Stimulated activated effector memory CD8-positive, alpha-beta T cell treated with anti-CD3 and anti-CD28 coated beads, Interleukin-12 subunit alpha, Interleukin-12 subunit beta, amount 100 ng/mL, for 72 hours (primary cell): Measurements from ENCODE around the gene ZSCAN1.

ENCODE experiments used
- ATAC-seq: fragments of 150-1000 bp; cut with Tn5 transposase; 2 replicates; pipeline ENCODE4 v1.10.0; 2021
- DNase-seq, 2 donors: peaks; one replicate each; pipeline ENCODE4 v3.0.0; 2021 to 2022; ENCODE audit warnings: low spot score in 2 of 2
- H3K27ac Mint-ChIP-seq: one replicate; pipeline ENCODE4 v1.8.0; 2022; ENCODE audit warnings: mild to moderate bottlenecking, mixed read lengths
- H3K36me3 Mint-ChIP-seq: one replicate; pipeline ENCODE4 v1.8.0; 2022; ENCODE audit warnings: mild to moderate bottlenecking, mixed read lengths
- H3K4me1 Mint-ChIP-seq: one replicate; pipeline ENCODE4 v1.8.0; 2022; ENCODE audit warnings: mixed read lengths
- H3K4me3 Mint-ChIP-seq: one replicate; pipeline ENCODE4 v1.8.0; 2022; ENCODE audit warnings: mild to moderate bottlenecking, mixed read lengths
- H3K9me3 Mint-ChIP-seq: one replicate; pipeline ENCODE4 v1.8.0; 2022; ENCODE audit warnings: mixed read lengths

The ZSCAN1 gene

DNA sequence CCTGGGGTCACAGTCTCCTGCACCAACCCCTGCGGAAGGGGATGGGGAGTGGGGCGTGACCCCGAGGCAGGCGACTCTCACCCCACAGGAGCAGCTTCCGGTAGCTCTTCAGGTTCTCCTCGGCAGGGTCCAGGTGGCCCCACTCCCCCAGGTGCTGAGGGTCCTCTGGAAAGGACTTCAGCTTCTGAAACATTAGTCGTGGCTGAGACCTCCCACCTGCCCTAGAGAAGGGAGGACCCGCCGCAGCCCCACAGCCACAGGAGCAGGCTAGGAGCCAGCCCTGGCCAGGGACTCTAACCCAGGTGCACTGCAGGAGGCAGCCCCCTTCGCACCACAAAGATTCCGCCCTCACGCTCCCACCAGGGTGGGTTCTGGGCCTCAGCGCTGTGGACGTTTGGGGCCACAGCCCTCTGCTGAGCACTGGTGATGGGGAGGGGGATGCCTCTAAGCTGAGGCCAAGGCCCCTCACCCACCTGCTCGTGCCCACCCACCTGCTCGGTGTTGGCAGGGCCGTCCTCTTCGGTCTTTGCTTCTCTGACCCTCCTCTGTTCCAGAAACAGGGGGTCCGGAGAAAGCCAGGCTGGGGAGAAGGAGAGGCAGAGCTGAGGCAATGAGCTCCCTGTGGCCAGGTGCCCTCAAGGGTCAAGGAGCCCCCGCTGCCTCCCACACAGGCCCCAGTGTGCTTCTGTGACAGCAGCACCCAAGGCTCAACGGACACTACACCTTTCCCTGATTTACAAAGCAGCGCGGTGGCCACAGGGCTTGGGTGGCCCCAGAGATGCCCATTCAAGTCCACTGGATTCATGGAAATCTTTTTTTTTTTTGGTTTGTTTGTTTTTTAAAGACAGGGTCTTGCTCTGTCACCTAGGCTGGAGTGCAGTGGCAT, 53.2 kb downstream of the ZSCAN1 start:
- DNase-seq = no peak
- H3K4me1 Mint-ChIP-seq = no peaks in the 10 kb centered on the region

GRCh38 chr19:58088521-58089052, 54.8 kb downstream of the ZSCAN1 start:
- no peak overlapping the region for H3K4me3 Mint-ChIP-seq
- H3K27ac Mint-ChIP-seq = no peak overlapping the region
- H3K36me3 Mint-ChIP-seq = no peaks in the 10 kb centered on the region
- ATAC-seq (no peak), DNase-seq (no peak)
- H3K4me1 Mint-ChIP-seq = no peaks in the 10 kb centered on the region
- peaks cover 6% of the 10 kb centered on the region for H3K9me3 Mint-ChIP-seq

More for the DNA sequence above, 53.2 kb downstream of the ZSCAN1 start:
- Mint-ChIP-seq H3K9me3 (peaks cover 3% of the 10 kb centered on the region), H3K27ac (no peak overlapping the region), H3K4me3 (no peak overlapping the region), H3K36me3 (no peaks in the 10 kb centered on the region)
- no peak for ATAC-seq

DNA sequence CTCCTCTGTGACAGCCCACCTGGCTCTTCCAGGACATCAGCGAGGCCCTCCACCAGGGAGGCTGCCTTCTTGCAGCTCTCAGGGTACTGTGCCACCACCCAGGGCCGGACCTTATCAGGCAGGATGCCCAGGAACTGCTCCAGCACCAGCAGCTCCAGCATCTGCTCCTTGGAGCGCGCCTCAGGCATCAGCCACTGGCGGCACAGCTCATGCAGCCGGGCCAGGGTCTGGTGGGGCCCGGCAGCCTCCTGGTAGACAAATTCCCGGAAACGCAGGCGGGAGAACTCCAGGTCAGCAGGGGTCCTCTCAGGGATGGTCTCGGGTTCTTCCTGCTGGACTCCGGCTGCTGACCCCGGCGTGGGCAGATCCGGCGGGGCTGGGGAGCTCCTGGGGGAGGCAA, 56.0 kb downstream of the ZSCAN1 start:
- H3K36me3 Mint-ChIP-seq = no peaks in the 10 kb centered on the region
- no peak overlapping the region for H3K27ac Mint-ChIP-seq
- DNase-seq (no peak), ATAC-seq (no peak)
- H3K4me3 Mint-ChIP-seq = no peak overlapping the region
- peaks cover 4% of the 10 kb centered on the region for H3K9me3 Mint-ChIP-seq
- no peaks in the 10 kb centered on the region for H3K4me1 Mint-ChIP-seq

DNA sequence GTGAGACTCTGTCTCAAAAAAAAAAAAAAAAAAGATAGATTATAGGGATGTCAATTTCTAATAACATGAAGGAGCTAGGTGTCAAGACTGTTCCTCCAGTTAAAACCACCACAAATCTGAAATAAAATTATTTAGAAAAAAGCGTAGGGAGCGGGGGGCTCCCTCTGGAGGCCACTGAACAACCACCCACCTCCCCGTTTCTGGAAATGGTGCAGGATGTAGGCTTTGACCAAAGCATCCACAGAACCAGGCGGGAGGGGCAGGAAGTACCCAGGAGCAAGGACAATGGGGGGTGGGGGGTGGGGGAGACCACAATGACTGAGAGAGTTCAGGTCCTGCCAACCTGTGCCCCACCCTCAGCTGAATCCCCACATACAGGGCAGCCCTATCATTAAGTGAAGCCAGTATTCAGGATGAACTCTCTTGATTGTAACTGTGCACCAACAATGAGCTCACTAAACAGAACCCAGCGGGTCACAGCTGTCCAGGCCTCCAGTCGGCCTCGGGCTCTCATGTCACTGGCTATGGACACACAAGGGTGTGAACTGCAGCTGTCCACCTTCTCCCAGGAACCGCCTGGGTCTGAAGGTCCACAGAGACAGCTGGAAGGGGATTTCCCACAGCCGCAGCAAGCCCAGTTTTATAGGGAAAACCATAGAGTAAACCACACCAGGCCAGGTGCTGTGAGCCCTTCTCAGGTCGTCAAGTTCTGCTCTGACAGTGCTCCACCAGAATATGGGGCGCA, 57.6 kb downstream of the ZSCAN1 start:
- ATAC-seq (no peak), DNase-seq (no peak)
- Mint-ChIP-seq H3K27ac (no peak overlapping the region), H3K4me3 (no peak overlapping the region), H3K36me3 (no peaks in the 10 kb centered on the region), H3K9me3 (peaks cover 7% of the 10 kb centered on the region), H3K4me1 (no peaks in the 10 kb centered on the region)

- no peak for DNase-seq
- peaks cover 4% of the 10 kb centered on the region for H3K36me3 Mint-ChIP-seq
- ATAC-seq = no peak
- peaks cover 13% of the 10 kb centered on the region for H3K9me3 Mint-ChIP-seq
- peaks cover 9% of the 10 kb centered on the region for H3K4me1 Mint-ChIP-seq
- H3K4me3 Mint-ChIP-seq = no peak overlapping the region
- H3K27ac Mint-ChIP-seq = no peak overlapping the region
Observed at GRCh38 chr19:58093071-58093470, 59.2 kb downstream of the ZSCAN1 start.

DNA sequence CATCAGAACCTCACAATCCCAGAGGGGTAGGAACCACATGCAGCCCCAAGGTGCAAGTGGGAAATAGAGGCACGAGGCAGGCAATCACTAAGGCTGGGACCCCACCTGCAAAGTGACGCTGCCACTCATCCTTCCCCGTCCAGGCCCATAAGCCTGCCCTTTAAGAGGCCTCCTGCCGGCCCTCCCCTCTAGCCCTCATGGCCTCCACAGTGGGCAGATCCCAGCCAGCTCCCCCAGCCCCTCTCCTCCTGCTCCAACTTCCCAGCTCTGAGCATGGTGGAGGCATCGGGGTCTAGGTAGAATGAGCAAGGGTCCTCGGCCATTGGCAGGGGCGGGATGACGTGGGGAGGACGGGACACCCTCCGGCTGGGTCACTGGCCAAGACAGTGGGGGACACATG, 61.5 kb downstream of the ZSCAN1 start:
- ATAC-seq = no peak
- Mint-ChIP-seq H3K9me3 (peaks cover 18% of the 10 kb centered on the region), H3K36me3 (peaks cover 11% of the 10 kb centered on the region), H3K4me3 (no peak overlapping the region), H3K4me1 (peaks cover 16% of the 10 kb centered on the region), H3K27ac (no peak overlapping the region)
- no peak for DNase-seq

GRCh38 chr19:58096884-58097283, 63.1 kb downstream of the ZSCAN1 start:
- H3K4me1 Mint-ChIP-seq = peaks cover 16% of the 10 kb centered on the region
- DNase-seq (no peak), ATAC-seq (no peak)
- H3K27ac Mint-ChIP-seq = peak overlapping the region; percentile 100
- H3K36me3 Mint-ChIP-seq = peaks cover 11% of the 10 kb centered on the region
- peak overlapping the region; percentile 93 for H3K4me3 Mint-ChIP-seq
- H3K9me3 Mint-ChIP-seq = peaks cover 18% of the 10 kb centered on the region

- no peak for ATAC-seq
- Mint-ChIP-seq H3K27ac (peak overlapping the region; percentile 100), H3K4me3 (peak overlapping the region; percentile 93), H3K9me3 (peaks cover 19% of the 10 kb centered on the region), H3K36me3 (peaks cover 11% of the 10 kb centered on the region), H3K4me1 (peaks cover 16% of the 10 kb centered on the region)
- no peak for DNase-seq
Observed at GRCh38 chr19:58097349-58097748, 63.5 kb downstream of the ZSCAN1 start.

DNA sequence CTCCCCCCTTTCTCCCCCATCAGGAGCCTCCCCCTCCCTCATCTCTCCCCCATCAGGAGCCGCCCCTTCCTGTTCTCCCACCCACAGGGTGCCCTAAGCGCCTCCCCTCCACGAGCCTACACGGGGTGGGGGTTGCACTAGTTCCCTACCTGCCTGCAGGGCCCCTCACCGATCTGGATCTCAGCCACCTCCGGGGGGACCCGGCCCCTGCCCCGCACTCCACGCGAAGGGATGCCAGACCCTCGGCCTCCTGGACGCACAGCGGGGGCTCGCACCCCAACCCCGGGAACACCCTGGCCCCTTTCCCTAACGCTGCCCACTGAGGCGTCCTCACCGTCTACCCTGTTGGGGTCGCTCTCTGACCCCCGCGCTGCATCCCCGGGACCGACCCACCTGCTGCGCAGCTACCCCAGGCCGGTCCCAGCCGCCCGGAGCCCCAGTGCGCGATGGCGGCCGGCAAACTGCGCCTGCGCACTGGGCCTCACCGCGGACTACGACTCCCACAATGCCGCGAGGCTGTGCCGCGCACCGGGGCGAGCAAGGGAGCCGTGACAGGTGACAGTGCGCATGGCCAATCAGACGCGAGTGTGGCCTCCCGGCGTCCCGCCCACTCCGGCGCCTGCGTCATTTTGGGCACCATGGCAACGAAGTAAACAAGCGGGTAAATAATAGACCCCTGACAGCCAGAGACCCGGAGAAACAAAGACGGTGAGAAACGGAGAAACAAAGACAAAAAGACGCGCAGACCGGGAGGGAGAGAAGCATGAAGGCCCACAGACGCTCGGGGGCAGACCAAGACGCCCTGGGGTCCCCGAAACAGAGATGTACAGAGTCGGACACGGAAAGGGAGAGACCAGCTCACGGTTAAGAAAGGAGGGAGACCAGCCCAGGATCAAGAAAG, 64.2 kb downstream of the ZSCAN1 start, which contains the start of gene ZSCAN18:
Gene ZSCAN18 (minus strand): TSS at position 451 of the 901 bp plus-strand sequence. CDS start 7,964 bp downstream, outside the sequence.
- H3K4me3 Mint-ChIP-seq = peak within 1 kb of the TSS; percentile 93
- ATAC-seq = peak; percentile 97
- H3K9me3 Mint-ChIP-seq = peaks cover 20% of the 10 kb centered on the region
- peak; percentile 72 to 92 for DNase-seq
- H3K27ac Mint-ChIP-seq = peak within 1 kb of the TSS; percentile 100
- H3K36me3 Mint-ChIP-seq = peaks cover 11% of the 10 kb centered on the region
- H3K4me1 Mint-ChIP-seq = peaks cover 16% of the 10 kb centered on the region

DNA sequence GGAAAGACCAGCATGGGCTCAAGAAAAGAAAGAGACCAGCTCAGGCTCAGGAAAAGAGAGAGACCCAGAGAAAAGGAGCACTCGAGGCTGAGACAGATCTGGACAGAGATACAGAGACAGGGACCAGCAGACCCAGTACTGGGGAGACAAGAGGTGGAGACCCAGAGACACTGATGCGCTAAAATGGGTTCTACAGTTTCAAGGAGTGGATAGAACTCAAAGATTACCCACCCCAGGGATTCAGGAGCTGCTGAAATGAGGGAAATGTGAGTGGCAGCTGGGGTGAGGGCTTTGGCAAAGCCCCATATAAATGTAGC, 64.8 kb downstream of the ZSCAN1 start:
- DNase-seq (no peak), ATAC-seq (peak; percentile 14)
- Mint-ChIP-seq H3K9me3 (peaks cover 22% of the 10 kb centered on the region), H3K36me3 (peaks cover 11% of the 10 kb centered on the region), H3K4me3 (peak overlapping the region; percentile 93), H3K4me1 (peaks cover 16% of the 10 kb centered on the region), H3K27ac (peak overlapping the region; percentile 100)
